DMS153 treated with DMSO at 0.1 percent for 48 hours (cell line): ENCODE results near the gene KRABD2.
"Not testable (repeated sequence)": the region's sequence is repeated elsewhere in the genome, so short reads cannot be mapped to it uniquely, and the experiment has no call there.

Source experiments
- DNase-seq: peaks from one replicate; lab custom pipeline; 2025; ENCODE audit not compliant: unreplicated experiment; lab: John Stamatoyannopoulos, UW

The KRABD2 gene

DNA sequence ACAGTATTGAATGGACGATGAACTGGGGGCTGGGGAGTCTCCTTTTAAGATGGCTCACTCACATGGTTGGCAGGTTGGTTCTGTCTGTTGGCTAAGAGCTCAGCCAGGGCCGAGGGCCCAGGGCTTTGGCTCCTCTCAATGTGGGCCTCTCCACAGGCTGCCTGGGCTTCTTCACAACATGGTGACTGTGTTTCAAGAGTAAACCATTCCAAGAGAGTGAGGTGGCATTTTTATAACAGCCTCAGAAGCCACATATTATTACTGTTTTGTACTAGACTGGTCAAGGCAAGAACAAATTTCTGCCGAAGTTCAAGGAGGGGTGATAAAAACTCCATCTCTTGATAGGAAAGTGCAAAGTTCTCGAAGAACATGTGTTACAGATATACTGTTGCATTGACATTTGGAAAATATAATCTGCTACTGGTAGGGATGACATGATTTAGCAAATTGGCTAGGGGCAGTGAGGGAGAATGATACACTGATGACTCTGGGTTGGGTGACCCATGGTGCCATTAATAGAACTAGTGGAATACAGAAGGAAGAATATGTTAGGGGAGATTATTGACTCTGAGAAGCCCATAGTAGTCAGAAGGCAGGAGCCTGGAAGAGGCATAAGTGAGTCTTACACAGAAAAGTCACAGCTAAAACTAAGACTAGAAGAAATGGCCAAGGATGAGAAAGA, 13.7 kb downstream of the KRABD2 start:
- DNase-seq: no peak

DNA sequence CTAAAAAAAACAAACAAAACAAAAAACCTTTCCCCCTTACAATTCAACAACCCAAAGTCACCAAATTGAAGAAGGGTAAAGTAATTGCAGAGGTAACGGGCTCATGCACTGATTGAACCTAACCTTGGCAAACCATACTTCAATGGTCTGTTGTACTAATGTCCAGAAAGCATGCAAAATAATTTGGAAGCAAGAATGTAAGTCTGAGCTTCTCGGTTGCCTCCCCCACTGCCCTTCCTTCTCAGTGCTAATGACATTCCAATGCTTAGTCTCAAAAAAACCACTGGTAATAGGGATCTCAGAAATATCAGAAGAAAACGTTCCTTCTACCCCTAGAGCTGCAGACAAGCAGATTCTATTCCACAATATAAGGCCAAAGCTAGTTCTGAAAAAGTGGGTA, 15.8 kb downstream of the KRABD2 start:
- no peak for DNase-seq

DNA sequence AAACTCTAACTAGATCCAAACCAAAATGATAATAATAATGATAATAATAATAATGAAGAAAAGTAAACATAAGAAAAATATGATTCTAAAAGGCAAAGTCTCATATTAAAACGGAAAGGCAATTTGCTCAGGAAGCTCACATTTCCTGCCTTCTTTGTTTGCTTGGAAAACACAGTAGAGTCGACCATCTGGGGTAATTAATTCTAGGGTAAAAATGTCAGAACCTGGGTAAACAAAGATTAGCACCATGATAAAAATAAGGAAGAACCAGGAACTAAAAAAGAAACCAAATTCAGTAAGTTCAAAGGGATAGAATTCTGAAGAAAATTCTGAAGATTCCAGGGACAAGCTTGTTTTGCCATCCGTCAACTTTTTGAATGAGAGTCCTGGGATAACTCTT, 16.2 kb downstream of the KRABD2 start:
- DNase-seq: no peak

DNA sequence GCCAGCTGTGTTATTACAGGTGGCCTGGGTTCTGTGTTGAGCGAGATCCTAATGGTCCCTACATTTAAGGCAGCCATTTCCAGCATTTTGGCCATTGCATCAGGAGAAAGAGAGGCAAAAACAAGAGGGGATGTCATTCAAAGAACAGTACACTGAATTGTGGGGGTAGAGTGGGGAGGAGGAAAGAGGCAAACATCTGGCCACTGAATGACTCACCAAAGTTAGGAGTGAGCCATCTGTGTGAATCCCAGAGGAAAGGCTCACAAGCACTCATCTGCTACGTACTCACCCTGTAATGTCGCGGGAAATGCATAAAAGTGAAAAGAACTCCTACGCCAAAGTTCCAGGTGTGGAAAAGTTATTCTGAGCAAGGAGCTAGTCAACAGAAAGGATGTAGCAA, 16.7 kb downstream of the KRABD2 start:
- DNase-seq: no peak

DNA sequence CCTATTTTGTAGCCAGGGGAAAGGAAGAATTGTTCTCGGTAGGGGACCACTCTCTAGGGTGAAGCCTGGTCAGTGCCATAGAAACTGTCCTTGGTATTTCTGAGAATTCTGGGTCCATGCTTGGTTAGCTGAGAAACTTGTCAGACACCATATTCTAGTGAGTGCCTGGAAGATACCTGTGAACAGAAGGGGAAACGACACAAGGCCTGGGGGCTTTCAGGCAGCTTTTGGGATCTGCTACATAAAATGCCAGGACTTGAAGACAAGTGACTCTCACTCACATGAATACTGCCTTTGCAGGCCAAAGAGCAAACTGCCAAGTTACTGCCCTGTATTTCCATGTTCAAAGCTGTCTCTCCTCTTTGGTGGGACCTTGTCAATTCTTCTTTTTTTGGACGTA, 18.6 kb downstream of the KRABD2 start:
- DNase-seq: no peak

DNA sequence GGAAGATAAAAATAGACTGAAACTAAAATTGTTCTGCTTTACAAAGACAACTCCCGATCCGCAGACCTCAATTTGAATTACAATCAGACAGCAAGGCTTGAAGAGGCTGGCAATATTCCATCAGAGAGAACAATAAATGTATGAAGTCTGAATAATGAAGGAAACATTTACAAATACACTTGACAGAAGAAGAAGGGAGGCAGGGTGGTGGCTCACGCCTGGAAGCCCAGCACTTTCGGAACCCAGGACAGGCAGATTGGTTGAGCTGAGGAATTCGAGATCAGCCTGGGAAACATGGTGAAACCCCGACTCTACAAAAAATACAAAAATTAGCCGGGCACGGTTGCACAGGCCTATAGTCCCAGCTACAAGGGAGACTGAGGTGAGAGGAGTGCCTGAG, 22.3 kb downstream of the KRABD2 start:
- no peak for DNase-seq

DNA sequence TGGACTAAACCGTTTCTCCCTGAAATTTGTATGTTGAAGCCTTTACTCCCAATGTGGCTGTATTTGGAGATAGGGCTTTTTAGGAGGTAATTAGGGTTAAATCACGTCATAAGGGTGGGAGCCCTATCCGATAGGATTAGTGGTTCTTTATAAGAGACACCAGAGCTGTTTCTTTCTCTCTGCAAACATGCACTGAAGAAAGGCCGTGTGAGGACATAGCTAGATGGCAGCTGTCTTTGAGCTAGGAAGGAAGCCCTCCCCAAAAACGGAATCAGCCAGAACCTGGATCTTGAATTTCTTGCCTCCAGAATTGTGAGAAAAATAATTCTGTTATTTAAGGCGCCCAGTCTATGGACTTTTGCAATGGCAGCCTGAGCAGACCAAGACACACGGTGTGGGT, 22.8 kb downstream of the KRABD2 start:
- DNase-seq: no peak

DNA sequence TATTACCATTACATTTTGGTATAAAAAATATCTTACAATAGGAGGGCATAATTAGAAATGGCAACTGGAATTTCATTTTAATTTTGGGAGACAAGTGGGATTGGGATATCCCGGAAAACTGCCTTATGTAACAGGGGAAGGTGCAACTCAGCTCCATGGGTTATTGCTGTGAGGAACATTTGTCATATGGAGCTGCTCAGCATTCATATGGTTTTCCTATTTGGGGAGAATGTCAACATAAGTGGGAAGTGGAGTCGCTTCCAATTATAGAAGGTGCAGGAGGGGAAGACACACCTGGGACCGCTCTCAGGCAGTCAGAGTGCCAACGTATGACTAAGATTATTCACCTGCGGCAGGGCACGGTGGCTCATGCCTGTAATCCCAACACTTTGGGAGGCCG, 26.2 kb downstream of the KRABD2 start:
- no peak for DNase-seq

DNA sequence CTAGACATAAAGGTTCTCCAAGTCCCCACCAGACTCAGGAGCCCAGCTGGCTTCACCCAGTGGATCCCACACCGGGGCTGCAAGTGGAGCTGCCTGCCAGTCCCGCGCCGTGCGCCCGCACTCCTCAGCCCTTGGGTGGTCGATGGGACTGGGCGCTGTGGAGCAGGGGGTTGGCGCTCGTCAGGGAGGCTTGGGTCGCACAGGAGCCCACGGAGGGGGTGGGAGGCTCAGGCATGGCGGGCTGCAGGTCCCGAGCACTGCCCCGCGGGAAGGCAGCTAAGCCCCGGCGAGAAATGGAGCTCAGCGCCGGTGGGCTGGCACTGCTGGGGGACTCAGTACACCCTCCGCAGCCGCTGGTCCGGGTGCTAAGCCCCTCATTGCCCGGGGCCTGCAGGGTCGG, 29.5 kb downstream of the KRABD2 start:
- DNase-seq: not testable (repeated sequence)

DNA sequence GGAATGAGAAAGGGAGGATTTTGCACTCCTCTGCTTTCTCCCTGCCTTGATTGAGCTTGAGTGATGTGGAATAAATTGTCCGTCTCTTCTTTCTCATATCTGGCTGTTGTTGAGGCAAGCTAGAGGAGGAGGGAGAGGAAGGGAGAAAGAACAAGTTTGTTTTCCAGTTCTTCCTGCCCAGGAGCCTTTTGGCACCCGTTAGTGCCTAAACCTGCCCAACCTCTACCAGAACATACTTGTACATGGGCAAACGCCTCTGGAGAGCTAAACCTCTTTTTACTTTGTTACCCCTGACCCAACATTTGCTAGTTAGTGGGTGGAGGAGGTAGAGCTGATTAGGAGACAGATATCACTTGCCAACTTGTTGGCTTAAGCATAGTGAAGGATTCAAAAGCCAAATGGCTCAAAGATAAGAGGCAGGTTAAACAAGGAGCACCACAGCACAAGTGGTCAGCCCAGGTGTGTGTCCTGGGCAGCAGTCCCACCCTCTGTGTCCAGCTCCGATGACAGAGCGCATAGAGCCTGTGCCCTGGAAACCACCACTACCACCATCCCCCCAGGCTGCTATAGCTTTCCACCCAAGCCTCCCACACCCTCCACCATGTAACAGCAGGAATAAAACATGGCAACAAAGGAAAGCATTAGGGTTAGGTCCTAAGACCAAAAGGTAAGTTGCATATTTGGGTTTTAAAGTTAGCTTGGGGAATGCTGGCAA, 30.4 kb downstream of the KRABD2 start:
- DNase-seq: no peak

DNA sequence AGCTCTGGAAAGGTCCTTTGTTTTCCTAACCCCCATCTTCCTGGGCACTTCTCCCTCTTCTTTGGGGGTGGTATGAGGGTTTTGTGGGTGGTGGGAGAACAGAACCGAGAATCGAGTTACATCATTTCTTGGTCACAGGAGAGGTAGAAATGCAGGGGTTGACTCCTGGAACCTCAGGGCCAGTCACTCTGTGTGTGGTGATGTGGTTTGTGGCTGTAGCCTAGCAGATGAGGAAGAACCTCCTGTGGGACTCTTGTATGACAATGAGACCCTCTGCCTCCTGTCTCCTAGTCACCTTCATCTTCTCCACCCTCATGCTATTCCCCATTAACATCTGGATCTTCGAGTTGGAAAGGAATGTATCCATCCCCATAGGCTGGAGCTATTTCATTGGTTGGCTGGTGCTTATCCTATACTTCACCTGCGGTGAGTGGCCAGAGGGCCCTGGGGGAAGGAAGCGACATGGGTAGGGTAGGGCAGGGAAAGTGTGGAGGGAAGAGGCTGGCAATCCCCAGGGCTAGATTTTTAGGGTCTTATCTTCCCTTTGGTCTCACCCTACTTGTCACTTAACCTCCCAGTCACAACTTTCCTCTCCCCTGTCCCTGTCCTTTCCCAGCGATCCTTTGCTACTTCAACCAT, 31.3 kb downstream of the KRABD2 start:
- no peak for DNase-seq

DNA sequence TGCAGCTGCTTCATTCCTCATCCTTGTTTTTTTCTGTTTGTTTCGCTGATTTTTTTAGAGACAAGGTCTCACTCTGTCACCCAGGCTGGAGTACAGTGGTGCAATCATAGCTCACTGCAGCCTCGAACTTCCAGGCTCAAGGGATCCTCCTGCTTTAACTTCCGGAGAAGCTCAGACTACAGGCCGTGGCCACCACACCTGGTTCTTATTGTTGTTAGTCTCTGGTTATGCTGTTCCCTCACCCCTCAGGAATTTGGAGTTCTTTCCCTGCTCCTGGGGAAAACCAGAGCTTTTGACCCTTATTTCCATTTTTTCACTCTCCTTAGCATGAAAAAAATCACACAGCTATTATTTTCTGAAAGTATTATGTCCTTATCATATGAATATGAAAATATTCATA, 35.0 kb downstream of the KRABD2 start:
- DNase-seq: no peak

DNA sequence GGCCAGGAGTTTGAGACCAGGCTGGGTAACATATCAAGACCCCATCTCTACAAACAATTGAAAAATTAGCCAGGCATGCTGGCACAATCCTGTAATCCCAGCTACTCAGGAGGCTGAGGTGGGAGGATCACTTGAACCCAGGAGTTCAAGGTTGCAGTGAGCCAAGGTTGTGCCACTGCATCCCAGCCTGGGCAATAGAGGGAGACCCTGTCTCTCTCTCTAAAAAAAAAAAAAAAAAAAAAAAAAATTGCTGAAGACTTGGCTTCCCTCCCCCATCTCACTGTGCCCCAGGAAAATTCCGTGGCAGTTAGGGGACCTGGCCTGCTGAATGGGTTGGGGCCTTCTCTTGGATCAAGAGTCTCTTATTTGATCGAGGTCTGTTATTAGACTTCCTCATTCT, 37.0 kb downstream of the KRABD2 start, which contains the start of gene ODF4:
Gene ODF4 (plus strand): TSS at position 301 of the 400 bp plus-strand sequence. CDS start 212 bp downstream, outside the sequence.
- no peak for DNase-seq

DNA sequence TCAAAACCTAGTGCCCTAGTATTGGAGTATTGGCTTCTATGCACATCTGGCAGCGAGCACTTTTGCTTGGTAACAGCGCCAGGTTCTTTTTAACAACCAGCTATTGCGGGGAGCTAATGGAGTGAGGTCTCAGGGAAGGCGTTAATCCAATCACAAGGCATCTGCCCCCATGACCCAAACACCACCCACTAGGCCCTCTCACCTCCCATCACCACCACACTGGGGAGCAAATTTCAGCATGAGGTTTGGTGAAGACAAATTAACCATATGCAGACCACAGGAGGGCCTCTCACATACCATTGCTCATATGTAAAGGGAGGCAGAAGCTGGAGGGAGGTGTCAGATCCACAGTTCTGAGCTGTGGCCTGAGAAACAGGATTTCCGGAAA, 37.8 kb downstream of the KRABD2 start:
- no peak for DNase-seq

DNA sequence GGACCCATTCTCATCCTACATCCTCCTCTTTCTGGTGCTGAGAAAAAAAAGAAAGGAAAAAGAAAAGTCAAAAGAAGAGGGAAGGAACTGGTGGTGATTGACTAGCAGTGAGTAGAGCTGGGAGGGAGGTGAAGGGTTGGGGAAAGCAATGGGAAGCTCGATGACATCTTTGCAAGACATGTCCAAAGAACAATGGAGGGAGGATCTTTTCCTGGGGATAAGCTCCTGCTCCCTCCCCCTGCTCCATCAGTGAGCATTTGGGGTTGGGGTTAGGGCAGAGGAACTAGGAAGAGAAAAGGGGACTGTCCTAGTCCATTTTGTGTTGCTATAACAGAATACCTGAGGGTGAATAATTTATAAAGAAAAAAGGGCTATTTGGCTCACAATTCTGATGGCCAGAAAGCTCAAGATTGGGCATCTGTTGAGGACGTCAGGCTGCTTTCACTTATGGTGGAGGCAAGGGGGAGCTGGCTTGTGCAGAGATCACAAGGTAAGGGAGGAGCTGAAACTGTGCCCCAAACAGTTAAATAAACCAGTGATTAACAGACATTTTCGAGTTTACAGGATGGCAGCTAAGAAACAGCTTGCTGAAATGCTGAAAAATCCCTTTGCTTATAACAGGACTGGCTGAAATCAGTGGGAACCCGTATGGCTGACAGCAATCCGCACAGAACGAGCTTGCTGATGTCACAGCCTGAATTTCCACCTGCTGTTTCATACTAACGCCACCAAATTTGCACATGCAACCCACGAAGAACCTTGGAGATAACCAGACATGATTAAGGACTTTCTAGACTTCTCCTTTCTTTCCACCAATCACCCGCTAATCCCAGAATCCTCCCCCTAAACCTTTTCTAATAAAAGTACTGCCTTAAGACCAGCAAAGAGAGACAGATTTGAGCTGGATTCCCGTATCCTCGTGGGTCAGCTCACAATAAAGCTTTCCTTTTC, 38.4 kb downstream of the KRABD2 start:
- DNase-seq: no peak

DNA sequence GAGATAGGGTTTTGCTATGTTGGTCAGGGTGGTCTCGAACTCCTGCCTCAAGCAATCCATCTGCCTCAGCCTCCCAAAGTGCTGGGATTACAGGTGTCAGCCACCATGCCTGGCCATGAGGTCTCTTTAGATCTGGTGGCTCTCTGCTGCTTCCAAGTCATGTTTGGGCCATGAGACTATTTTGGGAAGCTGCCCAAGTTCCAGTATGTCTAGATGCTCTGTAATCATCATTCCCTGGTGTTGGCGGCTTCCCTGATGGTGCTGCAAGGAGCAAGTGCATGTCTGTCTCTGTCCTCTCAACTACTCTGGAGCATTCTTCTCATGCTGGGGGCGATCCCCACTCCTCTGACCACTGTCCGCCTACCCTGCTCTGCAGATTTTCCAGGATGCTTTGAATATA, 43.2 kb downstream of the KRABD2 start:
- no peak for DNase-seq

DNA sequence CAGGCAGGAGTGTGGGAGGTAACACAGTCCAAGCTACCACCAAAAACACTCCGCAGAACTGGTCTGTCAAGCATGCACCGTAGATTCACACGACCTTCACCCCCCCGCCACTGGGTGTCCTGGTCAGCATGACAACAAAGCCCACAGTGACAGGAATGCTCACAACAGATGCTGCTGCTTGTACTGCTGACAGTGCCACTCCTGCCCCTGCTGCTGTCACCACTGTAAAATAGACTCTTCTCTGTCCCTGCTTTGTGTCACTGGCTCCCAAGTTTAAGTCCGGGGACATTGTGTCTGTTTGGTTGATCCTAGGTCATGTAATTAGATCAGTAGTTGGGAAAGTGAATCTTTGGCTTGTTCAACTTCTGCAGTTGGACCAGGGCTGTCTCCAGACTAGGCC, 43.8 kb downstream of the KRABD2 start:
- DNase-seq: no peak

DNA sequence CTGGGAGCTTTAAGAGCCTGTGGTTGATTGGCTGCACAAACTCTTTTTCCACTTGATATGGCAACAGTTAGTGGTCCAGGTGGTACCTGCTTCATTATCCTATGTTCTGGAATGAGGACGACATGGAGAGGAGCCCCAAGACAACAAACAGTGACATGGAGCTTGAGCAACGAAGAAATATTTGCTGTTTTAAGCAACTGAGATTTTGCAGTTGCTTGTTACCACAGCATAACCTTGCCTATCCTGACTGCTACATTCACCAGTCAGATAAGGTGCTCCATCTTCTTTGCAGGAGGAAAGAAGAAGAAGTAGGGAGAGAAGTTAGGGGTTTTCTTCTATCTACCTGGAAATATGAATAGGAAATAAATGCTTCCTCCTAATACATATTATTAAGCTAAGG, 44.4 kb downstream of the KRABD2 start:
- no peak for DNase-seq

DNA sequence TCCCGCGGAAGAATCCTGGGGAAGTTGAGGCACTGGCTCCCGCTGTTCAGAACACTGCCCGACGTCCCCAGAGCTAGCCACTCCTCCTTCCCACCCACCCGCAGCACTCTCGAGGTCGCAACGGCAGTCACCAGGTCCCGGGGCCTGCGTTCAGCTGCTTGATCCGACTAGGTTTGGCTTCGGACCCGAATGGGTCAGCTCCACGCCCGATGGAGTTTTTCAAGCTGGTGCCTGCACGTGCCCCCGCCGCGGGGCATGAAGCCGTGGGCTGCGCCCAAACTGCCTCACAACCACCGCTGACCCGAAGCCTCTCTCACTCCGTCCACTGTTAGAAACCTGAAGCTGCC, 49.2 kb downstream of the KRABD2 start:
- no peak for DNase-seq
